Stimulated activated CD4-positive, alpha-beta T cell treated with anti-CD3 and anti-CD28 coated beads, Interleukin-4, amount 100 ng/mL, for 4 hours (primary cell): ENCODE measurements around the gene VAV1.
A peak's percentile ranks its signal among the peaks of the same experiment; 100 is the strongest.
"Not testable (repeated sequence)": the region's sequence is repeated elsewhere in the genome, so short reads cannot be mapped to it uniquely, and the experiment has no call there.

Source experiments
- DNase-seq, 2 experiments: peaks; one replicate each; pipeline ENCODE4 v3.0.0-alpha.2; 2020

Gene VAV1

GRCh38 chr19:6822311-6822670, 49.8 kb downstream of the VAV1 start:
- DNase-seq = no peak

- no peak for DNase-seq
These were observed 52.7 kb downstream of the VAV1 start for GRCh38 chr19:6825076-6825774.

- no peak for DNase-seq
These were observed 53.9 kb downstream of the VAV1 start for GRCh38 chr19:6826281-6826920.

GRCh38 chr19:6828306-6828697, 55.8 kb downstream of the VAV1 start:
- DNase-seq = no peak

- DNase-seq = peak in 1 of 2 experiments; percentile 17
These were observed 56.5 kb downstream of the VAV1 start for GRCh38 chr19:6828698-6829633.

- DNase-seq = not testable (repeated sequence)
These were observed 57.3 kb downstream of the VAV1 start for GRCh38 chr19:6829829-6830228.

GRCh38 chr19:6831084-6831483, 58.6 kb downstream of the VAV1 start:
- DNase-seq = not testable (repeated sequence)

GRCh38 chr19:6832412-6832811, 59.9 kb downstream of the VAV1 start:
- no peak for DNase-seq

- DNase-seq = no peak
These were observed 60.8 kb downstream of the VAV1 start for GRCh38 chr19:6833166-6833790.

- DNase-seq = no peak
These were observed 61.9 kb downstream of the VAV1 start for GRCh38 chr19:6834433-6834832.

GRCh38 chr19:6835501-6835900, 63.0 kb downstream of the VAV1 start:
- no peak for DNase-seq

- no peak for DNase-seq
These were observed 65.0 kb downstream of the VAV1 start for GRCh38 chr19:6837525-6837924.

- no peak for DNase-seq
These were observed 65.7 kb downstream of the VAV1 start for GRCh38 chr19:6838062-6838655.

- no peak for DNase-seq
These were observed 70.5 kb downstream of the VAV1 start for GRCh38 chr19:6842871-6843607.

GRCh38 chr19:6847828-6848200, 75.3 kb downstream of the VAV1 start:
- DNase-seq = no peak

GRCh38 chr19:6848986-6849385, 76.5 kb downstream of the VAV1 start:
- DNase-seq = no peak

- DNase-seq = no peak
These were observed 77.4 kb downstream of the VAV1 start for GRCh38 chr19:6849876-6850275.

- DNase-seq = no peak
These were observed 78.9 kb downstream of the VAV1 start for GRCh38 chr19:6851359-6851758.

- no peak for DNase-seq
These were observed 79.5 kb downstream of the VAV1 start for GRCh38 chr19:6852001-6852400.

- DNase-seq = no peak
These were observed 81.4 kb downstream of the VAV1 start for GRCh38 chr19:6853868-6854267.

- no peak for DNase-seq
These were observed 82.2 kb downstream of the VAV1 start for GRCh38 chr19:6854758-6855157.

- DNase-seq = no peak
These were observed 84.4 kb downstream of the VAV1 start for GRCh38 chr19:6856749-6857372.
